RWPE2 (cell line): Measurements from ENCODE around the gene SYTL3.

Experiments used
- ATAC-seq: fragments of 200-7000 bp; cut with Tn5 transposase; 3 replicates; pipeline ENCODE4 v1.9.1; 2021; ENCODE audit warnings: low read depth
- DNase-seq: peaks from one replicate; pipeline ENCODE4 v3.0.0-alpha.2; 2020; ENCODE audit warnings: low spot score
- H3K27ac ChIP-seq: fragments of 450-650 bp; 2 replicates; pipeline ENCODE4 v1.5.1; 2017; ENCODE audit warnings: mild to moderate bottlenecking; ENCODE audit not compliant: poor library complexity, severe bottlenecking
- H3K27me3 ChIP-seq: fragments of 250-450 bp; sonication (Bioruptor Pico); 2 replicates; pipeline ENCODE4 v1.5.1; 2021; ENCODE audit warnings: mild to moderate bottlenecking, moderate library complexity; ENCODE audit not compliant: insufficient read depth, poor library complexity, severe bottlenecking
- H3K36me3 ChIP-seq: fragments of 250-450 bp; sonication (Bioruptor Pico); 2 replicates; pipeline ENCODE4 v1.5.1; 2020; ENCODE audit warnings: low read depth, mild to moderate bottlenecking, moderate library complexity
- H3K4me1 ChIP-seq: fragments of 250-450 bp; sonication (Bioruptor Pico); 2 replicates; pipeline ENCODE4 v1.5.1; 2021; ENCODE audit warnings: mild to moderate bottlenecking, moderate library complexity; ENCODE audit not compliant: insufficient read depth, poor library complexity, severe bottlenecking
- H3K4me3 ChIP-seq: fragments of 250-450 bp; sonication (Bioruptor Pico); 2 replicates; pipeline ENCODE4 v1.5.1; 2021; ENCODE audit warnings: mild to moderate bottlenecking, moderate library complexity; ENCODE audit not compliant: severe bottlenecking
- H3K9me3 ChIP-seq: fragments of 250-450 bp; sonication (Bioruptor Pico); 2 replicates; pipeline ENCODE4 v1.5.1; 2021; ENCODE audit warnings: mild to moderate bottlenecking, moderate library complexity; ENCODE audit not compliant: severe bottlenecking
- CTCF ChIP-seq: fragments of 450-650 bp; IDR thresholded peaks from one replicate; pipeline ENCODE4 v1.5.1; 2017; ENCODE audit warnings: mild to moderate bottlenecking, moderate library complexity; ENCODE audit not compliant: poor library complexity, severe bottlenecking

SYTL3 gene

GRCh38 chr6:158624684-158625682 is 24.9 kb upstream of the SYTL3 start:
- Histone ChIP-seq H3K9me3 (no peaks in the 10 kb centered on the region), H3K27ac (no peak overlapping the region), H3K4me3 (no peak overlapping the region), H3K36me3 (peaks cover 58% of the 10 kb centered on the region), H3K4me1 (no peaks in the 10 kb centered on the region), H3K27me3 (no peaks in the 10 kb centered on the region)
- peak; percentile 38 for DNase-seq
- no peak for ATAC-seq
- no peak for TF ChIP-seq CTCF

GRCh38 chr6:158625881-158626305 is 24.0 kb upstream of the SYTL3 start:
- no peaks in the 10 kb centered on the region for H3K4me1 ChIP-seq
- H3K36me3 ChIP-seq: peaks cover 55% of the 10 kb centered on the region
- ATAC-seq (no peak), DNase-seq (peak; percentile 40)
- no peak overlapping the region for H3K4me3 ChIP-seq
- TF ChIP-seq CTCF: no peak
- no peaks in the 10 kb centered on the region for H3K27me3 ChIP-seq
- no peak overlapping the region for H3K27ac ChIP-seq
- no peaks in the 10 kb centered on the region for H3K9me3 ChIP-seq

- no peak for TF ChIP-seq CTCF
- Histone ChIP-seq H3K27ac (no peak overlapping the region), H3K4me3 (no peak overlapping the region), H3K9me3 (no peaks in the 10 kb centered on the region), H3K27me3 (no peaks in the 10 kb centered on the region), H3K4me1 (no peaks in the 10 kb centered on the region), H3K36me3 (peaks cover 56% of the 10 kb centered on the region)
- no peak for ATAC-seq
- DNase-seq: peak; percentile 14
Observed at GRCh38 chr6:158626360-158627167, 23.3 kb upstream of the SYTL3 start.

- ATAC-seq (no peak), DNase-seq (peak; percentile 37)
- no peak overlapping the region for H3K27ac ChIP-seq
- peaks cover 7% of the 10 kb centered on the region for H3K4me1 ChIP-seq
- H3K9me3 ChIP-seq: no peaks in the 10 kb centered on the region
- no peak overlapping the region for H3K4me3 ChIP-seq
- no peak for TF ChIP-seq CTCF
- no peaks in the 10 kb centered on the region for H3K27me3 ChIP-seq
- H3K36me3 ChIP-seq: peaks cover 56% of the 10 kb centered on the region
Observed at GRCh38 chr6:158627168-158627939, 22.5 kb upstream of the SYTL3 start.
